ENCODE data around the gene DIS3L2. TPM values are rescaled to one million over a fixed set of nuclear protein-coding genes. Genes with fewer than 3 reads are reported as not detected.
"Not testable (repeated sequence)": the region's sequence is repeated elsewhere in the genome, so short reads cannot be mapped to it uniquely, and the experiment has no call there.

DIS3L2 gene
- total RNA-seq, 3 donors from 2014 or later, result 28.5 to 43.0 (median 42.5) TPM

- no peak for ATAC-seq
- no peak for DNase-seq
- Histone ChIP-seq H3K4me1 (ENCODE audit: low read depth) (no peaks in the 10 kb centered on the region), H3K4me3 (no peak overlapping the region), H3K9me3 (no peaks in the 10 kb centered on the region), H3K36me3 (ENCODE audit: low read depth) (no peaks in the 10 kb centered on the region)
- no peak for TF ChIP-seq CTCF (IDR thresholded peaks at IDR 0.05)
- intact Hi-C loops (cut with DNase I, micrococcal nuclease), result no loop called here
Measured at GRCh38 chr2:231940795-231941194, 20.7 kb upstream of the DIS3L2 start.

GRCh38 chr2:231941673-231942072 is 19.8 kb upstream of the DIS3L2 start:
- no peaks in the 10 kb centered on the region for H3K4me1 ChIP-seq (ENCODE audit: low read depth)
- TF ChIP-seq CTCF (IDR thresholded peaks at IDR 0.05), result no peak
- H3K4me3 ChIP-seq, result no peak overlapping the region
- ATAC-seq (no peak), DNase-seq (no peak)
- intact Hi-C loops (cut with DNase I, micrococcal nuclease), result no loop called here
- H3K36me3 ChIP-seq (ENCODE audit: low read depth), result no peaks in the 10 kb centered on the region
- H3K9me3 ChIP-seq, result no peaks in the 10 kb centered on the region

- Histone ChIP-seq H3K36me3 (ENCODE audit: low read depth) (no peaks in the 10 kb centered on the region), H3K4me1 (ENCODE audit: low read depth) (no peaks in the 10 kb centered on the region), H3K4me3 (no peak overlapping the region), H3K9me3 (no peaks in the 10 kb centered on the region)
- ATAC-seq (no peak), DNase-seq (no peak)
- no peak for TF ChIP-seq CTCF (IDR thresholded peaks at IDR 0.05)
- intact Hi-C loops (cut with DNase I, micrococcal nuclease), result no loop called here
Measured at GRCh38 chr2:231942180-231942579, 19.3 kb upstream of the DIS3L2 start.

- intact Hi-C loops (cut with DNase I, micrococcal nuclease), result no loop called here
- Histone ChIP-seq H3K4me3 (no peak overlapping the region), H3K9me3 (no peaks in the 10 kb centered on the region), H3K4me1 (ENCODE audit: low read depth) (no peaks in the 10 kb centered on the region), H3K36me3 (ENCODE audit: low read depth) (no peaks in the 10 kb centered on the region)
- DNase-seq, result no peak
- no peak for ATAC-seq
- TF ChIP-seq CTCF (IDR thresholded peaks at IDR 0.05), result no peak
Measured at GRCh38 chr2:231946241-231946814, 15.2 kb upstream of the DIS3L2 start.

GRCh38 chr2:231947112-231947511 is 14.4 kb upstream of the DIS3L2 start:
- intact Hi-C loops (cut with DNase I, micrococcal nuclease), result not testable (repeated sequence)

GRCh38 chr2:231947694-231948093 is 13.8 kb upstream of the DIS3L2 start:
- intact Hi-C loops (cut with DNase I, micrococcal nuclease), result no loop called here
- no peak for TF ChIP-seq CTCF (IDR thresholded peaks at IDR 0.05)
- ATAC-seq (no peak), DNase-seq (no peak)
- Histone ChIP-seq H3K36me3 (ENCODE audit: low read depth) (no peaks in the 10 kb centered on the region), H3K4me1 (ENCODE audit: low read depth) (no peaks in the 10 kb centered on the region), H3K4me3 (no peak overlapping the region), H3K9me3 (no peaks in the 10 kb centered on the region)

More at GRCh38 chr2:231947112-231947511, 14.4 kb upstream of the DIS3L2 start:
- H3K4me1 ChIP-seq (ENCODE audit: low read depth); H3K9me3 ChIP-seq; H3K4me3 ChIP-seq; ATAC-seq; H3K36me3 ChIP-seq (ENCODE audit: low read depth); DNase-seq: not testable (repeated sequence)

Measured in mucosa of descending colon (tissue), 3 donors.